IMR-90 (cell line): Measurements from ENCODE around the gene CD44. TPM values are rescaled to one million over a fixed set of nuclear protein-coding genes. Genes with fewer than 3 reads are reported as not detected.

Source experiments
- ATAC-seq: fragments of 200-7000 bp; cut with Tn5 transposase; 2 replicates; pipeline ENCODE4 v1.9.1; 2020; ENCODE audit warnings: low read depth, mild to moderate bottlenecking, moderate library complexity
- BruUV-seq: library from RNA; stranded (reverse); fragments of 400-500 nt; replicated peaks from 2 replicates; lab custom pipeline; 2021; lab: Mats Ljungman, UMichigan
- CTCF ChIA-PET: fragments of 300-600 bp; formaldehyde crosslinking; extraction: SDS; loops from one replicate; lab custom pipeline; 2021; ENCODE audit warnings: antibody characterized with exemption; lab: Yijun Ruan, JAX
- POLR2A ChIA-PET: fragments of 300-600 bp; sonication (Branson Sonifier 250); formaldehyde crosslinking; loops from one replicate; lab custom pipeline; 2022; ENCODE audit warnings: antibody characterized with exemption; ENCODE audit not compliant: unreplicated experiment; lab: Charles Lee
- DNase-seq: peaks from one replicate; pipeline ENCODE4 v3.0.0; 2013
- H2AFZ ChIP-seq: replicated peaks from 2 replicates; pipeline ENCODE3; 2013; ENCODE audit warnings: low read length, mild to moderate bottlenecking; ENCODE audit not compliant: poor library complexity
- H2AK5ac ChIP-seq: 2 replicates; pipeline ENCODE4 v1.6.1; 2013; ENCODE audit warnings: low read depth, low read length, inconsistent platforms
- H2AK9ac ChIP-seq: replicated peaks from 2 replicates; pipeline ENCODE3; 2013; ENCODE audit warnings: mild to moderate bottlenecking, low read depth, low read length, moderate library complexity; ENCODE audit not compliant: poor library complexity
- H2BK120ac ChIP-seq: 2 replicates; pipeline ENCODE4 v1.6.1; 2013; ENCODE audit warnings: low read depth, low read length, inconsistent platforms
- H2BK15ac ChIP-seq: 3 replicates; pipeline ENCODE4 v1.6.1; 2013; ENCODE audit warnings: low read depth, low read length, inconsistent platforms
- H2BK20ac ChIP-seq: 2 replicates; pipeline ENCODE4 v1.6.1; 2013; ENCODE audit warnings: low read depth, mild to moderate bottlenecking, inconsistent platforms, low read length, moderate library complexity
- H2BK5ac ChIP-seq: 2 replicates; pipeline ENCODE4 v1.6.1; 2013; ENCODE audit warnings: mild to moderate bottlenecking, low read depth, low read length, inconsistent platforms; ENCODE audit not compliant: poor library complexity, severe bottlenecking
- H3K14ac ChIP-seq: replicated peaks from 2 replicates; pipeline ENCODE4 v1.6.1; 2013; ENCODE audit warnings: low read depth, low read length, inconsistent platforms
- H3K18ac ChIP-seq: 2 replicates; pipeline ENCODE4 v1.6.1; 2013; ENCODE audit warnings: low read depth, low read length, control low read depth
- H3K23ac ChIP-seq: 2 replicates; pipeline ENCODE4 v1.6.1; 2013; ENCODE audit warnings: low read depth, low read length, inconsistent platforms
- H3K27ac ChIP-seq: 2 replicates; pipeline ENCODE4 v1.5.1; 2013; ENCODE audit warnings: mild to moderate bottlenecking, control low read depth, low read length; ENCODE audit not compliant: insufficient read depth
- H3K27me3 ChIP-seq: 2 replicates; pipeline ENCODE4 v1.6.1; 2013; ENCODE audit warnings: low read length; ENCODE audit not compliant: control insufficient read depth, insufficient read depth
- H3K36me3 ChIP-seq: 2 replicates; pipeline ENCODE4 v1.6.1; 2013; ENCODE audit warnings: low read length, mixed read lengths; ENCODE audit not compliant: control insufficient read depth, insufficient read depth
- H3K4ac ChIP-seq: 2 replicates; pipeline ENCODE4 v1.6.1; 2013; ENCODE audit warnings: low read depth, low read length, inconsistent platforms
- H3K4me1 ChIP-seq: 2 replicates; pipeline ENCODE4 v1.6.1; 2013; ENCODE audit warnings: low read length, mixed read lengths; ENCODE audit not compliant: control insufficient read depth, insufficient read depth
- H3K4me2 ChIP-seq: 2 replicates; pipeline ENCODE4 v1.6.1; 2013; ENCODE audit warnings: low read depth, mild to moderate bottlenecking, control low read depth, low read length, moderate library complexity
- H3K4me3 ChIP-seq: 2 replicates; pipeline ENCODE4 v1.5.1; 2013; ENCODE audit warnings: low read depth, mild to moderate bottlenecking, control low read depth, low read length, moderate library complexity; ENCODE audit not compliant: insufficient read depth
- H3K56ac ChIP-seq: 2 replicates; pipeline ENCODE4 v1.6.1; 2013; ENCODE audit warnings: low read length, inconsistent platforms; ENCODE audit not compliant: insufficient read depth; ENCODE audit errors: extremely low read depth
- H3K79me1 ChIP-seq, 2 experiments: 2 replicates each; pipeline ENCODE4 v1.6.1; 2013; ENCODE audit warnings: low read length in 2 of 2, inconsistent platforms in 1 of 2, low read depth in 1 of 2
- H3K9ac ChIP-seq: 2 replicates; pipeline ENCODE4 v1.6.1; 2013; ENCODE audit warnings: low read depth, low read length, control low read depth
- H3K9me1 ChIP-seq: 2 replicates; pipeline ENCODE4 v1.6.1; 2013; ENCODE audit warnings: low read length, inconsistent platforms; ENCODE audit not compliant: insufficient read depth
- H3K9me3 ChIP-seq: 2 replicates; pipeline ENCODE4 v1.6.1; 2013; ENCODE audit warnings: low read length; ENCODE audit not compliant: control insufficient read depth, insufficient read depth
- H4K20me1 ChIP-seq: 2 replicates; pipeline ENCODE4 v1.6.1; 2013; ENCODE audit warnings: low read length, inconsistent platforms; ENCODE audit not compliant: insufficient read depth
- H4K5ac ChIP-seq: 2 replicates; pipeline ENCODE4 v1.6.1; 2013; ENCODE audit warnings: mild to moderate bottlenecking, low read depth, low read length, control low read depth
- H4K8ac ChIP-seq, 2 experiments: 2 replicates each; pipeline ENCODE4 v1.6.1; 2013; ENCODE audit warnings: low read depth in 2 of 2, low read length in 2 of 2, control low read depth in 1 of 2, inconsistent platforms in 1 of 2
- H4K91ac ChIP-seq: 2 replicates; pipeline ENCODE4 v1.6.1; 2013; ENCODE audit warnings: low read depth, low read length, inconsistent platforms; ENCODE audit not compliant: insufficient read depth
- RAD21 ChIP-seq: IDR thresholded peaks from 2 replicates; pipeline ENCODE4 v1.6.1; 2012; ENCODE audit warnings: low read length, improper control_type of control experiment
- RFX5 ChIP-seq: IDR thresholded peaks from 2 replicates; pipeline ENCODE4 v1.8.0; 2012; ENCODE audit warnings: low read depth, mild to moderate bottlenecking, low read length, moderate library complexity
- dilution Hi-C: fragments of 300-500 bp; cut with HindIII; formaldehyde crosslinking; loops from one replicate; pipeline ENCODE4 v1.14.3; 2018; ENCODE audit warnings: low sequenced_read_pairs; ENCODE audit not compliant: unreplicated experiment
- in situ Hi-C: fragments of 300-500 bp; cut with MboI; formaldehyde crosslinking; loops from 3 replicates; pipeline ENCODE4 v1.14.3; 2019; ENCODE audit warnings: low sequenced_read_pairs, inconsistent platforms, mixed read lengths
- intact Hi-C: fragments of 100-400 bp; cut with micrococcal nuclease; formaldehyde crosslinking; loops from 2 replicates; pipeline ENCODE4 v1.10.0; 2022
- polyA plus RNA-seq, 3 experiments: library from polyadenylated mRNA; depleted of rRNA; stranded (reverse); fragments of >200 nt; gene quantifications; 2 replicates each; pipeline ENCODE4 v1.2.3, GENCODE V29; 2012; ENCODE audit warnings: low replicate concordance in 1 of 3
- total RNA-seq: library from RNA; depleted of rRNA; stranded (reverse); fragments of >200 nt; gene quantifications from 2 replicates; pipeline ENCODE4 v1.2.3, GENCODE V29; 2012

CD44 gene
- total and polyA plus RNA-seq, 2 of the 4 experiments (the other 2 are of a cell fraction), result 357 to 947 TPM

DNA sequence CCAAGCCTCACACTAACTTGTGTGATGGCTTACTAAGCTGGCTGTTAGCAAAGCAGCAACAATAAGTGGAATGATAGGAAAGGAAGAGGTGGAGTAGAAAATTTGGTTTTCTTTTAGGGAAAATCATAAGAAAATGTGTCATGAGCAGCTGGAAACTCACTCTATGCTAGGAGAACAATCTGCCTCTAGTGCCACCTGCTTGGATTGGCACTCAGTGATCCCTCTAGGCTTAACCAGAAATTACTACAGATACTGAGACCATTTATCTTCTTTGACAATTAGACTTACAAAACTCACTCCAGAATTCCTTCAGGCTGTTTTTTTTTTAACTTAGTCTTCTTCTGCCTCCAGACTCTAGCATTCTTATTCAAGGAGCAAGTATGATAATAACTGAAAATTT is 117.3 kb downstream of the CD44 start:
- H3K14ac ChIP-seq, result no peak overlapping the region
- no TSS peak for BruUV-seq
- CTCF ChIA-PET, result no interaction called here

More for the DNA sequence above, 117.3 kb downstream of the CD44 start:
- Histone ChIP-seq H3K4me1 (peaks cover 14% of the 10 kb centered on the region), H2BK15ac (no peak overlapping the region), H2BK5ac (no peak overlapping the region), H3K27ac (no peak overlapping the region), H3K27me3 (no peaks in the 10 kb centered on the region), H2AFZ (no peak overlapping the region), H4K20me1 (no peaks in the 10 kb centered on the region), H3K4ac (no peak overlapping the region), H3K4me3 (no peak overlapping the region), H3K9me1 (peaks cover 8% of the 10 kb centered on the region; the same call in 1 of the 2 replicates), H3K23ac (no peak overlapping the region), H2AK9ac (no peak overlapping the region), H3K9me3 (no peaks in the 10 kb centered on the region), H3K56ac (no peak overlapping the region), H3K79me1 (no peaks in the 10 kb centered on the region), H2AK5ac (no peak overlapping the region), H4K91ac (no peak overlapping the region), H3K4me2 (no peak overlapping the region), H4K5ac (no peak overlapping the region), H3K36me3 (no peaks in the 10 kb centered on the region; the same call in 1 of the 2 replicates), H4K8ac (no peak overlapping the region), H3K9ac (no peak overlapping the region), H2BK120ac (no peak overlapping the region), H3K18ac (no peak overlapping the region), H2BK20ac (no peak overlapping the region)
- in situ Hi-C loops, result loop anchor here (10.0 kb wide), 1 partner anchor 59 kb away; no protein-coding TSS in a partner anchor
- dilution Hi-C loops, result no loop called here
- intact Hi-C loops, result no loop called here
- DNase-seq (no peak), ATAC-seq (no peak)
- POLR2A ChIA-PET, result no interaction called here
- no peak for TF ChIP-seq RAD21
- TF ChIP-seq RFX5, result no peak
